Peyer's patch (tissue), 4 donors: ENCODE measurements around the gene FCMR.

Source experiments
- CTCF ChIP-seq, 6 experiments: fragments of 450-650 bp in 4 of 6; fragments of 200-600 bp in 2 of 6; sonication (generic) in 1 of 6; IDR thresholded peaks; one replicate each; pipeline ENCODE4 v1.5.1; 2017 to 2019; ENCODE audit warnings: antibody characterized with exemption in 6 of 6, mild to moderate bottlenecking in 3 of 6, moderate library complexity in 1 of 6
- POLR2A ChIP-seq, 2 donors: fragments of 450-650 bp; IDR thresholded peaks; one replicate each; pipeline ENCODE4 v1.5.1; 2017; ENCODE audit warnings: antibody characterized with exemption in 2 of 2, mild to moderate bottlenecking in 2 of 2, moderate library complexity in 2 of 2

GRCh38 chr1:206921772-206922265 is at the start of gene FCMR:
- TF ChIP-seq POLR2A (IDR thresholded peaks at IDR 0.05) (peak in 1 of 2 donors; percentile 42), CTCF (IDR thresholded peaks at IDR 0.05) (no peak)
